Stimulated activated CD8-positive, alpha-beta memory T cell treated with anti-CD3 and anti-CD28 coated beads, Interleukin-7, amount 100 ng/mL, for 48 hours (primary cell): ENCODE results near the gene AOPEP.
"Not testable (repeated sequence)": the region's sequence is repeated elsewhere in the genome, so short reads cannot be mapped to it uniquely, and the experiment has no call there.

ENCODE experiments used
- DNase-seq, 2 donors: peaks; one replicate each; pipeline ENCODE4 v3.0.0-alpha.2; 2020; ENCODE audit warnings: low read depth in 1 of 2; ENCODE audit errors: extremely low read depth in 1 of 2

The AOPEP gene

GRCh38 chr9:94809778-94810177, 83.3 kb downstream of the AOPEP start:
- DNase-seq = no peak

GRCh38 chr9:94811074-94811473, 84.6 kb downstream of the AOPEP start:
- DNase-seq = no peak

GRCh38 chr9:94812343-94812742, 85.8 kb downstream of the AOPEP start:
- no peak for DNase-seq

- no peak for DNase-seq
Observed at GRCh38 chr9:94813379-94813778, 86.9 kb downstream of the AOPEP start.

DNA sequence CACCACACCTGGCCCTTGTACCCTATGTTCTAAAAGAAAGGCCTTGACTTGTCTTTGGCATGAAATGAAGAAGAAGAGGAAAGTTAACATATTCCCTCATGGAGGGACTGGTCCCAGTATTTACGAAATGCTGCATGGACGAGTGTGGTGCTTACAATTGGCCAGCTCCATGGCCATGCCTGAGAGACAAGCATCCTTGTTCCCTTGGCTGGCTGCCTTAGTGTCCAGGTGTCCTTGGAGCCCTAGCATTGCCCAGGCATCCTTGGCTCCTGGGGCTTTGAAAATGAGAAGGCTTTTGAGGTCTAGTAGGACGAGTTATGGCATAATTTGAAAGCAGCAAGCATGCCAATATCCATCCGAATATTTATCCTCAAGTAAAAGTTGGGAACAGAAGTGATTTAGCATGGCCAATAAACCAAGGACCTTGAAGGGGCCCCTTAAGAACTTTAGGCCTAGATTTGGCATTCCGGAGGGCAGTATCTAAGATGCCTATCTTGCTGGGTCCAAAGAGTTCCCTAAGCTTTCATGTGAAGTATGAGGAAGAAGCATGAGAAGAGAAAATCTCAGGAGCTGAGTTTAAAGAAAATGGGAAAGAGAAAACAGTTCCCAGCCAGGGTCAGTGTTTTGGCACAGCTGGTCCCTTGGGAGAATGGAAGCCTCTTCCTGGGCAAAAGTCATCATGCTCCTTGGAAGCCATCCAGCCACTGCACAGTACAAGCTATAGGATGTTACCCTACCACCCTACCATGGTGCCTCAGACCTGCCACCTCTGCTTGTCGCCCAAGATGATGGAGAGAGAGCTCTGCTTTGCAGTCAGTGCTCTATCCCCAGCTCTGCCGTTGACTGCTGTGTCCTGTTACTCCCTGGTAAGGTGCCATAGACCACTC, 91.0 kb downstream of the AOPEP start:
- no peak for DNase-seq

DNA sequence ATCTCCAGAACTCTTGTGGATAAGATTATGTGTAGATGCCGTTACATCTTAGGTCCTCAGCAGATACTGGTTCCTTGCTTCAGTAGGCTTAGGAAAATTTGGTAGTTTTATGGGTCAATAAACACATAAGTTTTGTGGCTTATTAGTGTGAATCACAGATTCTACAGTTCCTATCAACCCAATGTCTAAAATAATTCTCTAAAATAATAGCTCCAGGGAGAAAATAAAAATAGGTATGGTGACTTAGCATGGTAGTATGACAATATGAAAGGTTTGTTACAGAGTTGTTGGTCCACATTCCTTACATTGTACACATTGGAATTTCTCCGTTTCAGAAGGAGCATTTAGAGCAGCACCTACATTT, 91.7 kb downstream of the AOPEP start:
- DNase-seq = no peak

DNA sequence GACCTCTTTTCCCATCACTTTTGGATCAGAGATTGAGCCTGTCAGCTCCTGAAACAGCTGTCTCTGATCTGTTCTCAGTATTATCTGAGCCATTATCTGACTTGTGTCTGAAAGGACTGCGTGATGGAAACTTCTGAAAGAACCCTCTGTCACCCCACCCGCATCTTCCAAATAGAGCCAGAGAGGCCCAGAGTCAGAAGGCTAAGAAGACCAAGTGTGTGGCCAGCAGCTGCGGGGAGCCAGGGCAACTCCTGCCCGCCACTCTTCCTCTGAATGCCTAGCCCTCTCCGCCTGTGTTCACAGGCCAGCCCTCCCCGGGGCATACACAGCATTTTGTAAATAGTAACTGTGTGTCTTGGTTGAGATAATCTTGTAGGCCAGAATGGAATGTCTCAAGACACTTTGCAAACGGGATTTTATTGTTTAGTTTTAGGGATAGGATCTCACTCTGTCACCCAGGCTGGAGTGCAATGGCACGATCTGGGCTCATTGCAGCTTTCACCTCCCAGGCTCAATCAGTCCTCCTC, 92.7 kb downstream of the AOPEP start:
- no peak for DNase-seq

DNA sequence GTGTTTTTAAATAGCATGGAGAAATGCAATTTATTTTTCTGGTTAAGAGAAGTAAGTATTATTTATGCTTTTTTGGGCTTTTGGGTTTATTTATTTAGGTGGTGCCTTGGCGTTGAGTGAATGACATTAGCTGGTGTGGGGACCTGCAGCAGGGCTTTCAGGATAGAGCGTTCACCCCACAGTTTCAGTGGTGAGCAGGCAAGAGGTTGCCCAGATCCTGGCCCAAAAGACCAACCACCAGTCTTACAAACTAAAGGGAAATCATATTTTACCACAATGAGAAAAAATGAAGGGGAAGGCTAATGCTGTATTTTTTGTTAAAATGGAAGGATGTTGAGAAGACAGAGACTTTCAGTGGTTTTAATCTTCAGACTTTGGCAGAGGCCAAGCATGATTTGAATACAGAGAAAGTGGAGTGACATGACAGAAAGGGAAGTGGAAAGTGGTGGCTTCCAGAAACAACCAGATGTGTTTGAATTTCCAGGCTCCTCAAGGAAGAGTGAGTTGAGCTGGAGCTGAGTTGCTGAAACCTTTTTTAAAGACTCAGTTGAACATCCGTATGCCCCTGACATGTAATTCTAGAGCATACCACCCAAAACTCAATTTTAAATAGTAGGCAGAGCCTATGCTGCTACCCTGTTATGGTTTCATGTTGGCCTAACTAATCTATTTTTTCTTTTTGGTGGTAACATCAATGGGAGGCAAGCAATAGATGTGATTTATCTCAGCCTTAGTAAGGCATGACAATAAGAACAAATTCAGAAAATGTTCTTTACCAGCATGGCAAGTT, 94.8 kb downstream of the AOPEP start:
- DNase-seq = no peak

DNA sequence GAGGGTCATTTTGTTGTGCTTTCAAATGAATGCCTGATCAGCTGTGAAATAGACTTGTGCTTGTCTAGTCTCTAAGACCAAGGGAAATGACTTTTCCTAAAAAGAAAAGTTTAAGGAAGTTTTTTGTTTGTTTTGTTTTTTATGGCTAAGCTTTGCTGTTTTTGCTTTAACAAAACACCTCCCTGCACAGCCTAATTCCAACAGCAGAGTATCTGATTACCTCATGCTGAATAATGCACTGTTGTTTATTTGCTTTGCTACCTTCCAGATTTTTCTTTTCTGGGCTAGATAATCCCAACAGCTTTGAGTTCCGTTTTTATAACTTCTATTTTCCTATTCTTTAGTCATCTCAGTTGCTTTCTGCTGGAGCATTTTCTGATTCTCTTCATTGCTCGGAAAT, 95.8 kb downstream of the AOPEP start:
- DNase-seq = no peak

- DNase-seq = no peak
Observed at GRCh38 chr9:94823710-94824109, 97.2 kb downstream of the AOPEP start.

DNA sequence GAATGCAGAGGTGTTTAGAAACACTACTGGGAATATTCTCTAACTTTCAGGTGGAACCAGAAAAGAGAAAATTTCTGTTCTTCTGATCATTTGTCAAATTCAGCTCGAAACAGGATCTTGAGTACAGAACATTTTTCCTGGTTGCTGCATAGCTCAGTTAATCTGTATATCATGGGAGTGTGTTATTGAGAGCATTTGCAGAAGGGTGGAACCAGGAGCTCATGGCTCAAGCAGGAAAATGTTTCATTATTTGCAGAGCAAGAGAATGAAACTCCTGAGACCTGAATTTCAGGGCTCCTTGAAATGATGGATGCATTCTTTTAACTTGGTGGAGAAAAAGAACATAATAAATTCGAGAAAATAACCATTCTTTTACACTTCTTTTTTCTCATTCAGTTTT, 97.9 kb downstream of the AOPEP start:
- DNase-seq = no peak

- DNase-seq = no peak
Observed at GRCh38 chr9:94824913-94825610, 98.6 kb downstream of the AOPEP start.

DNA sequence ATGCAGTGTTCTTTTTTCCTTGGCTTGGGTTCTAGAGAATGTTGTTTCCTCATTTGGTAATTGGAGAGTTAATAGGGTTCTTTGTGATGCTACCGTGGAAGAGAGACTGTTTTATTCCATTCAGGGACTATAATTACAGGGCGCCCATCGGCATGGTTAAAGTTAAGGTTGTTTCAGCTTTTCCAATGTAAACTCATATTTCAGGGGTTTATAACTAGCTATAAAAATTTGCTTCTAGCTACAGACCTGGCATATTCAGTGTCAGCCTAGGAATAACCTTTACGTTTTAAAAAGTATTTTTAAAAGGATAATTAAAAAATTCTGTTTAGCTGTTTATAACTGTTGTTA, 99.1 kb downstream of the AOPEP start:
- no peak for DNase-seq

DNA sequence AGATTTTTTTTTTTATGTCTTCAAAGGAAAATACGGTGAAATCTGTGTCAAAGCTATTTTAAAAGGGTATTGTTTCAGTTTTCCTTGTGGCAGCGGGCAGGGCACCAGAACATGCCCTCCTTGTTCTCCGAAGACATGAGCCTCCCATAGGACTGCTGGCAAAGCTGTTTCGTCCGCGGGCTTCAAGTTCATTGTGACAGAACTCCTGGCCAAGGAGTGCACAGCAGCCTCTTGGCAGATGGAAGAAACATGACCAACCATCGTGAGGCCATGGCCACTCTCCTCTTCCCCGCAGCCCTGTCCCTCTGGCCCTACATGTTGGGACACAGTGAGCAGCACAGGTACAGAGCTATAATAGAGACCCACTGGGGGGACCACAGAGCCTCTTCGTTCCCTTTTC, 99.5 kb downstream of the AOPEP start:
- DNase-seq = no peak

GRCh38 chr9:94826644-94827410, 100.3 kb downstream of the AOPEP start:
- no peak for DNase-seq

GRCh38 chr9:94827584-94828304, 101.2 kb downstream of the AOPEP start:
- no peak for DNase-seq

GRCh38 chr9:94829380-94830070, 103.0 kb downstream of the AOPEP start:
- DNase-seq = no peak

GRCh38 chr9:94830071-94830604, 103.6 kb downstream of the AOPEP start:
- DNase-seq = not testable (repeated sequence)

DNA sequence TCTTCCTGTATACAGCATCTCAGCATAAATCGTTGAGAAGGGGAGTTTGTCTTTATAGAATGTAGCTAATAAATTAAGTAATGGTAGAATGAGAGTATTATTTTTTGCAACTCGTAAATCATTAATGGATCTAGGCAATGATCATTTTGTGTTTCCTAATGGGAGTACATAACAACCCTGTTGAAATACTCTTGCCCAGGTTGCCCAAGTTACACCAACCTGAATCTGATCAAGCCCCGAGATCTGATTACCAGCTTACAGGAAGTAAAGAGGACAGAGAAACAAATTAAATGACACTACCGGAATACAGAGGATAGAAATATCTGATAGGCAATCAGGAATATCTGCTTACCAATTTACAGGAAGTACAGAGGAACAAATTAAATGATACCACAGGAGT, 107.3 kb downstream of the AOPEP start:
- DNase-seq = no peak
